ENCODE measurements around the gene HLA-DRB5.

HLA-DRB5 gene

GRCh38 chr6:32501016-32501415 is 29.1 kb downstream of the HLA-DRB5 start:
- Histone ChIP-seq H3K23ac (ENCODE audit: low read length) (no peak overlapping the region), H2AK5ac (ENCODE audit: low read length) (no peak overlapping the region), H3K9ac (ENCODE audit: low read length) (no peak overlapping the region), H3K27ac (ENCODE audit: low read depth, low read length) (no peak overlapping the region), H3K79me1 (ENCODE audit: low read length) (no peaks in the 10 kb centered on the region), H3K4ac (ENCODE audit: low read depth, low read length) (no peak overlapping the region), H4K8ac (ENCODE audit: low read depth, low read length) (no peak overlapping the region), H4K91ac (ENCODE audit: low read depth, low read length) (no peak overlapping the region), H3K9me3 (ENCODE audit: insufficient read depth, low read depth, low read length) (no peaks in the 10 kb centered on the region), H2BK120ac (ENCODE audit: insufficient read depth, low read length, poor library complexity) (no peak overlapping the region), H3K4me3 (ENCODE audit: low read depth, low read length) (no peak overlapping the region), H3K4me1 (ENCODE audit: control insufficient read depth in 1 of 2, insufficient read depth in 2 of 2, low read length in 2 of 2) (no peaks in the 10 kb centered on the region), H3K36me3 (ENCODE audit: control insufficient read depth in 1 of 2, insufficient read depth in 2 of 2, low read length in 2 of 2) (no peaks in the 10 kb centered on the region), H3K79me2 (ENCODE audit: control insufficient read depth, insufficient read depth, low read length, poor library complexity) (no peaks in the 10 kb centered on the region), H2BK12ac (ENCODE audit: low read length) (no peak overlapping the region), H3K4me2 (ENCODE audit: low read length) (no peak overlapping the region), H3K14ac (ENCODE audit: low read length) (no peak overlapping the region), H2BK5ac (ENCODE audit: low read depth, low read length, poor library complexity) (no peak overlapping the region), H3K27me3 (ENCODE audit: insufficient read depth, low read length) (no peaks in the 10 kb centered on the region), H2AFZ (ENCODE audit: insufficient read depth, low read length, poor library complexity) (no peak overlapping the region), H3K18ac (ENCODE audit: low read length) (no peak overlapping the region), H4K12ac (ENCODE audit: low read depth, low read length) (no peak overlapping the region)
- WGBS (ENCODE audit: extremely low coverage, insufficient coverage, insufficient read length): no CpG with 5 or more reads among the region's 3 CpGs
- no peak for DNase-seq

- Histone ChIP-seq H4K91ac (ENCODE audit: low read depth, low read length) (no peak overlapping the region), H2BK120ac (ENCODE audit: insufficient read depth, low read length, poor library complexity) (no peak overlapping the region), H3K36me3 (ENCODE audit: control insufficient read depth in 1 of 2, insufficient read depth in 2 of 2, low read length in 2 of 2) (no peaks in the 10 kb centered on the region), H4K8ac (ENCODE audit: low read depth, low read length) (no peak overlapping the region), H3K79me2 (ENCODE audit: control insufficient read depth, insufficient read depth, low read length, poor library complexity) (no peaks in the 10 kb centered on the region), H3K14ac (ENCODE audit: low read length) (no peak overlapping the region), H3K4me3 (ENCODE audit: low read depth, low read length) (no peak overlapping the region), H3K18ac (ENCODE audit: low read length) (no peak overlapping the region), H3K9ac (ENCODE audit: low read length) (no peak overlapping the region), H3K4me2 (ENCODE audit: low read length) (no peak overlapping the region), H2BK12ac (ENCODE audit: low read length) (no peak overlapping the region), H3K27me3 (ENCODE audit: insufficient read depth, low read length) (no peaks in the 10 kb centered on the region), H3K23ac (ENCODE audit: low read length) (no peak overlapping the region), H2AFZ (ENCODE audit: insufficient read depth, low read length, poor library complexity) (no peak overlapping the region), H4K12ac (ENCODE audit: low read depth, low read length) (no peak overlapping the region), H3K9me3 (ENCODE audit: insufficient read depth, low read depth, low read length) (no peaks in the 10 kb centered on the region), H3K27ac (ENCODE audit: low read depth, low read length) (no peak overlapping the region), H2BK5ac (ENCODE audit: low read depth, low read length, poor library complexity) (no peak overlapping the region), H3K79me1 (ENCODE audit: low read length) (no peaks in the 10 kb centered on the region), H3K4ac (ENCODE audit: low read depth, low read length) (no peak overlapping the region), H2AK5ac (ENCODE audit: low read length) (no peak overlapping the region), H3K4me1 (ENCODE audit: control insufficient read depth in 1 of 2, insufficient read depth in 2 of 2, low read length in 2 of 2) (no peaks in the 10 kb centered on the region)
- no peak for DNase-seq
Measured at GRCh38 chr6:32492351-32492750, 37.7 kb downstream of the HLA-DRB5 start.

- WGBS (ENCODE audit: extremely low coverage, insufficient coverage, insufficient read length): no CpG with 5 or more reads among the region's 1 CpG
- no peak overlapping the region for H2BK5ac ChIP-seq (ENCODE audit: low read depth, low read length, poor library complexity)
- no peaks in the 10 kb centered on the region for H3K4me1 ChIP-seq (ENCODE audit: control insufficient read depth in 1 of 2, insufficient read depth in 2 of 2, low read length in 2 of 2)
- H2BK120ac ChIP-seq (ENCODE audit: insufficient read depth, low read length, poor library complexity): no peak overlapping the region
- no peaks in the 10 kb centered on the region for H3K79me2 ChIP-seq (ENCODE audit: control insufficient read depth, insufficient read depth, low read length, poor library complexity)
- no peak overlapping the region for H4K8ac ChIP-seq (ENCODE audit: low read depth, low read length)
- H3K27me3 ChIP-seq (ENCODE audit: insufficient read depth, low read length): no peaks in the 10 kb centered on the region
- H4K91ac ChIP-seq (ENCODE audit: low read depth, low read length): no peak overlapping the region
- DNase-seq: no peak
- no peak overlapping the region for H3K18ac ChIP-seq (ENCODE audit: low read length)
- H2AFZ ChIP-seq (ENCODE audit: insufficient read depth, low read length, poor library complexity): no peak overlapping the region
- H3K4me3 ChIP-seq (ENCODE audit: low read depth, low read length): no peak overlapping the region
- H3K4me2 ChIP-seq (ENCODE audit: low read length): no peak overlapping the region
- H3K9me3 ChIP-seq (ENCODE audit: insufficient read depth, low read depth, low read length): no peaks in the 10 kb centered on the region
- no peaks in the 10 kb centered on the region for H3K36me3 ChIP-seq (ENCODE audit: control insufficient read depth in 1 of 2, insufficient read depth in 2 of 2, low read length in 2 of 2)
- no peak overlapping the region for H2BK12ac ChIP-seq (ENCODE audit: low read length)
- no peak overlapping the region for H4K12ac ChIP-seq (ENCODE audit: low read depth, low read length)
- H3K79me1 ChIP-seq (ENCODE audit: low read length): no peaks in the 10 kb centered on the region
- no peak overlapping the region for H3K9ac ChIP-seq (ENCODE audit: low read length)
- no peak overlapping the region for H3K23ac ChIP-seq (ENCODE audit: low read length)
- H3K27ac ChIP-seq (ENCODE audit: low read depth, low read length): no peak overlapping the region
- no peak overlapping the region for H3K14ac ChIP-seq (ENCODE audit: low read length)
- no peak overlapping the region for H2AK5ac ChIP-seq (ENCODE audit: low read length)
- H3K4ac ChIP-seq (ENCODE audit: low read depth, low read length): no peak overlapping the region
Measured at GRCh38 chr6:32491700-32492099, 38.4 kb downstream of the HLA-DRB5 start.

GRCh38 chr6:32488083-32488482 is 42.0 kb downstream of the HLA-DRB5 start:
- Histone ChIP-seq H3K9me3 (ENCODE audit: insufficient read depth, low read depth, low read length) (no peaks in the 10 kb centered on the region), H2BK12ac (ENCODE audit: low read length) (no peak overlapping the region), H3K36me3 (ENCODE audit: control insufficient read depth in 1 of 2, insufficient read depth in 2 of 2, low read length in 2 of 2) (no peaks in the 10 kb centered on the region), H3K23ac (ENCODE audit: low read length) (no peak overlapping the region), H3K79me2 (ENCODE audit: control insufficient read depth, insufficient read depth, low read length, poor library complexity) (no peaks in the 10 kb centered on the region), H4K8ac (ENCODE audit: low read depth, low read length) (no peak overlapping the region), H3K4me1 (ENCODE audit: control insufficient read depth in 1 of 2, insufficient read depth in 2 of 2, low read length in 2 of 2) (no peaks in the 10 kb centered on the region), H3K27ac (ENCODE audit: low read depth, low read length) (no peak overlapping the region), H2BK120ac (ENCODE audit: insufficient read depth, low read length, poor library complexity) (no peak overlapping the region), H3K18ac (ENCODE audit: low read length) (no peak overlapping the region), H3K79me1 (ENCODE audit: low read length) (no peaks in the 10 kb centered on the region), H4K12ac (ENCODE audit: low read depth, low read length) (no peak overlapping the region), H2AK5ac (ENCODE audit: low read length) (no peak overlapping the region), H3K4me3 (ENCODE audit: low read depth, low read length) (no peak overlapping the region), H3K27me3 (ENCODE audit: insufficient read depth, low read length) (no peaks in the 10 kb centered on the region), H2BK5ac (ENCODE audit: low read depth, low read length, poor library complexity) (no peak overlapping the region), H3K4me2 (ENCODE audit: low read length) (no peak overlapping the region), H3K4ac (ENCODE audit: low read depth, low read length) (no peak overlapping the region), H3K14ac (ENCODE audit: low read length) (no peak overlapping the region), H2AFZ (ENCODE audit: insufficient read depth, low read length, poor library complexity) (no peak overlapping the region), H3K9ac (ENCODE audit: low read length) (no peak overlapping the region), H4K91ac (ENCODE audit: low read depth, low read length) (no peak overlapping the region)
- no CpG with 5 or more reads among the region's 1 CpG for WGBS (ENCODE audit: extremely low coverage, insufficient coverage, insufficient read length)
- DNase-seq: no peak

GRCh38 chr6:32484614-32484998 is 45.5 kb downstream of the HLA-DRB5 start:
- H3K79me2 ChIP-seq (ENCODE audit: control insufficient read depth, insufficient read depth, low read length, poor library complexity): no peaks in the 10 kb centered on the region
- no peak overlapping the region for H4K91ac ChIP-seq (ENCODE audit: low read depth, low read length)
- no peaks in the 10 kb centered on the region for H3K4me1 ChIP-seq (ENCODE audit: control insufficient read depth in 1 of 2, insufficient read depth in 2 of 2, low read length in 2 of 2)
- DNase-seq: no peak
- no peak overlapping the region for H4K12ac ChIP-seq (ENCODE audit: low read depth, low read length)
- H3K4ac ChIP-seq (ENCODE audit: low read depth, low read length): no peak overlapping the region
- H2AK5ac ChIP-seq (ENCODE audit: low read length): no peak overlapping the region
- no peak overlapping the region for H2BK120ac ChIP-seq (ENCODE audit: insufficient read depth, low read length, poor library complexity)
- H3K9me3 ChIP-seq (ENCODE audit: insufficient read depth, low read depth, low read length): no peaks in the 10 kb centered on the region
- H2BK5ac ChIP-seq (ENCODE audit: low read depth, low read length, poor library complexity): no peak overlapping the region
- no peaks in the 10 kb centered on the region for H3K36me3 ChIP-seq (ENCODE audit: control insufficient read depth in 1 of 2, insufficient read depth in 2 of 2, low read length in 2 of 2)
- no peaks in the 10 kb centered on the region for H3K27me3 ChIP-seq (ENCODE audit: insufficient read depth, low read length)
- H2AFZ ChIP-seq (ENCODE audit: insufficient read depth, low read length, poor library complexity): no peak overlapping the region
- no peak overlapping the region for H3K23ac ChIP-seq (ENCODE audit: low read length)
- H3K4me3 ChIP-seq (ENCODE audit: low read depth, low read length): no peak overlapping the region
- no peaks in the 10 kb centered on the region for H3K79me1 ChIP-seq (ENCODE audit: low read length)
- H3K4me2 ChIP-seq (ENCODE audit: low read length): no peak overlapping the region
- H3K9ac ChIP-seq (ENCODE audit: low read length): no peak overlapping the region
- no peak overlapping the region for H2BK12ac ChIP-seq (ENCODE audit: low read length)
- no CpG with 5 or more reads among the region's 4 CpGs for WGBS (ENCODE audit: extremely low coverage, insufficient coverage, insufficient read length)
- H3K14ac ChIP-seq (ENCODE audit: low read length): no peak overlapping the region
- no peak overlapping the region for H3K18ac ChIP-seq (ENCODE audit: low read length)
- H4K8ac ChIP-seq (ENCODE audit: low read depth, low read length): no peak overlapping the region
- H3K27ac ChIP-seq (ENCODE audit: low read depth, low read length): no peak overlapping the region

Measured in trophoblast cell (in vitro differentiated cells and primary cell).